GM18868 (cell line): ENCODE measurements around the gene WDR73.
"Not testable (repeated sequence)": the region's sequence is repeated elsewhere in the genome, so short reads cannot be mapped to it uniquely, and the experiment has no call there.

Experiments used
- ATAC-seq: cut with Tn5 transposase; IDR thresholded peaks from one replicate; pipeline ENCODE4 v1.9.1; 2021; ENCODE audit warnings: mild to moderate bottlenecking, moderate library complexity; ENCODE audit not compliant: unreplicated experiment

Gene WDR73

GRCh38 chr15:84658080-84658787 is 4.2 kb upstream of the WDR73 start, which contains the start of gene NMB:
Gene NMB, minus strand, starts transcription at chr15:84658199. Its CDS starts 47 bp downstream, at chr15:84658152.
- ATAC-seq, result peak; percentile 69

- ATAC-seq, result no peak
These were observed 3.6 kb upstream of the WDR73 start for GRCh38 chr15:84657748-84658079.

- no peak for ATAC-seq
These were observed 2.9 kb upstream of the WDR73 start for GRCh38 chr15:84656972-84657371.

- ATAC-seq, result peak; percentile 45
These were observed 788 bp upstream of the WDR73 start for GRCh38 chr15:84654689-84655453.

- no peak for ATAC-seq
These were observed 536 bp downstream of the WDR73 start for GRCh38 chr15:84653584-84653909.

- no peak for ATAC-seq
These were observed 4.4 kb downstream of the WDR73 start for GRCh38 chr15:84649706-84650105.

GRCh38 chr15:84648539-84648938 is 5.5 kb downstream of the WDR73 start:
- ATAC-seq, result no peak

- ATAC-seq, result no peak
These were observed 6.4 kb downstream of the WDR73 start for GRCh38 chr15:84647726-84648125.

GRCh38 chr15:84645997-84646396 is 8.1 kb downstream of the WDR73 start:
- ATAC-seq, result no peak

GRCh38 chr15:84645496-84645895 is 8.6 kb downstream of the WDR73 start:
- ATAC-seq, result no peak

- no peak for ATAC-seq
These were observed 10.2 kb downstream of the WDR73 start for GRCh38 chr15:84643838-84644237.

- ATAC-seq, result not testable (repeated sequence)
These were observed 11.4 kb downstream of the WDR73 start for GRCh38 chr15:84642640-84643039.

GRCh38 chr15:84641871-84642270 is 12.2 kb downstream of the WDR73 start:
- ATAC-seq, result not testable (repeated sequence)

GRCh38 chr15:84638103-84638502 is 16.0 kb downstream of the WDR73 start:
- no peak for ATAC-seq

- ATAC-seq, result no peak
These were observed 19.8 kb downstream of the WDR73 start for GRCh38 chr15:84634228-84634837.

- ATAC-seq, result peak; percentile 40
These were observed 20.5 kb downstream of the WDR73 start for GRCh38 chr15:84633311-84634227.

GRCh38 chr15:84631706-84632272 is 22.3 kb downstream of the WDR73 start:
- no peak for ATAC-seq

GRCh38 chr15:84629033-84629432 is 25.1 kb downstream of the WDR73 start:
- ATAC-seq, result no peak

- no peak for ATAC-seq
These were observed 29.0 kb downstream of the WDR73 start for GRCh38 chr15:84625123-84625522.

GRCh38 chr15:84624359-84624758 is 29.7 kb downstream of the WDR73 start:
- no peak for ATAC-seq
